Measurements from ENCODE around the gene GJB5.

DNA sequence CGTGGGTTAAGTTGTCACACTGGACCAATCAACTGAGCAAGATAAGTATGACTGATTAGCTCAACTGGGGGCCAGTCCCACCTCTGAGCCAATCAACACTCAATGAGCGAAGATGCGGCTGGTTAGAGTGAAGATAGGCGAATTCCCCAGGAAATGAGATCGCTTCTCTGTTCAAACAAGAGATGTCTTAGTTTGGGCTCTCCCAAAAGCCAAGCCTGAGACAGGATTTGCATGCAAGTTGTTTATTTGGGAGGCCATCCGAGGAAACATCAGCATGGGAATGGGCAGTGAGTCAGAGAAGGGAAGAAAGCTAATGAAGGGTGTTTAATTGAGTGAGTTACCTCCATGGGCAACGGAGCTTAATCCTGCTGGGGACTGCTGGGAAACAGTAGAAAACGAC lies 4.9 kb upstream of the GJB5 start:
- no peak for TF ChIP-seq POLR2A (IDR thresholded peaks at IDR 0.05)
- TF ChIP-seq, protein P1, sequence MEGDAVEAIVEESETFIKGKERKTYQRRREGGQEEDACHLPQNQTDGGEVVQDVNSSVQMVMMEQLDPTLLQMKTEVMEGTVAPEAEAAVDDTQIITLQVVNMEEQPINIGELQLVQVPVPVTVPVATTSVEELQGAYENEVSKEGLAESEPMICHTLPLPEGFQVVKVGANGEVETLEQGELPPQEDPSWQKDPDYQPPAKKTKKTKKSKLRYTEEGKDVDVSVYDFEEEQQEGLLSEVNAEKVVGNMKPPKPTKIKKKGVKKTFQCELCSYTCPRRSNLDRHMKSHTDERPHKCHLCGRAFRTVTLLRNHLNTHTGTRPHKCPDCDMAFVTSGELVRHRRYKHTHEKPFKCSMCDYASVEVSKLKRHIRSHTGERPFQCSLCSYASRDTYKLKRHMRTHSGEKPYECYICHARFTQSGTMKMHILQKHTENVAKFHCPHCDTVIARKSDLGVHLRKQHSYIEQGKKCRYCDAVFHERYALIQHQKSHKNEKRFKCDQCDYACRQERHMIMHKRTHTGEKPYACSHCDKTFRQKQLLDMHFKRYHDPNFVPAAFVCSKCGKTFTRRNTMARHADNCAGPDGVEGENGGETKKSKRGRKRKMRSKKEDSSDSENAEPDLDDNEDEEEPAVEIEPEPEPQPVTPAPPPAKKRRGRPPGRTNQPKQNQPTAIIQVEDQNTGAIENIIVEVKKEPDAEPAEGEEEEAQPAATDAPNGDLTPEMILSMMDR (IDR thresholded peaks at IDR 0.05), result no peak
- TF ChIP-seq EP300 (IDR thresholded peaks at IDR 0.05), result no peak

Measured in sigmoid colon (tissue), 4 donors.